ENCODE results near the gene GATAD2B.

The GATAD2B gene

GRCh38 chr1:153778824-153779519 is 143.8 kb downstream of the GATAD2B start:
- Histone ChIP-seq H3K27ac (ENCODE audit: low read depth, low read length) (no peak overlapping the region), H3K4me1 (ENCODE audit: control insufficient read depth in 1 of 2, insufficient read depth in 2 of 2, low read length in 2 of 2) (peaks cover 5 to 11% of the 10 kb centered on the region in 2 experiments), H4K8ac (ENCODE audit: low read depth, low read length) (no peak overlapping the region), H3K79me1 (ENCODE audit: low read length) (peaks cover 15% of the 10 kb centered on the region), H3K18ac (ENCODE audit: low read length) (no peak overlapping the region), H3K79me2 (ENCODE audit: control insufficient read depth, insufficient read depth, low read length, poor library complexity) (peaks cover 12% of the 10 kb centered on the region), H3K4me2 (ENCODE audit: low read length) (no peak overlapping the region), H2BK120ac (ENCODE audit: insufficient read depth, low read length, poor library complexity) (no peak overlapping the region), H2BK12ac (ENCODE audit: low read length) (no peak overlapping the region), H4K91ac (ENCODE audit: low read depth, low read length) (no peak overlapping the region), H3K23ac (ENCODE audit: low read length) (no peak overlapping the region), H3K14ac (ENCODE audit: low read length) (no peak overlapping the region), H2AFZ (ENCODE audit: insufficient read depth, low read length, poor library complexity) (no peak overlapping the region), H4K12ac (ENCODE audit: low read depth, low read length) (no peak overlapping the region), H3K4ac (ENCODE audit: low read depth, low read length) (no peak overlapping the region), H3K27me3 (ENCODE audit: insufficient read depth, low read length) (no peaks in the 10 kb centered on the region), H3K9me3 (ENCODE audit: insufficient read depth, low read depth, low read length) (no peaks in the 10 kb centered on the region), H2AK5ac (ENCODE audit: low read length) (no peak overlapping the region), H3K4me3 (ENCODE audit: low read depth, low read length) (no peak overlapping the region), H3K9ac (ENCODE audit: low read length) (no peak overlapping the region), H2BK5ac (ENCODE audit: low read depth, low read length, poor library complexity) (no peak overlapping the region), H3K36me3 (ENCODE audit: control insufficient read depth in 1 of 2, insufficient read depth in 2 of 2, low read length in 2 of 2) (peaks cover 5% of the 10 kb centered on the region in 2 experiments)
- DNase-seq = no peak
- WGBS (ENCODE audit: extremely low coverage, insufficient coverage, insufficient read length) = no CpG with 5 or more reads among the region's 18 CpGs

DNA sequence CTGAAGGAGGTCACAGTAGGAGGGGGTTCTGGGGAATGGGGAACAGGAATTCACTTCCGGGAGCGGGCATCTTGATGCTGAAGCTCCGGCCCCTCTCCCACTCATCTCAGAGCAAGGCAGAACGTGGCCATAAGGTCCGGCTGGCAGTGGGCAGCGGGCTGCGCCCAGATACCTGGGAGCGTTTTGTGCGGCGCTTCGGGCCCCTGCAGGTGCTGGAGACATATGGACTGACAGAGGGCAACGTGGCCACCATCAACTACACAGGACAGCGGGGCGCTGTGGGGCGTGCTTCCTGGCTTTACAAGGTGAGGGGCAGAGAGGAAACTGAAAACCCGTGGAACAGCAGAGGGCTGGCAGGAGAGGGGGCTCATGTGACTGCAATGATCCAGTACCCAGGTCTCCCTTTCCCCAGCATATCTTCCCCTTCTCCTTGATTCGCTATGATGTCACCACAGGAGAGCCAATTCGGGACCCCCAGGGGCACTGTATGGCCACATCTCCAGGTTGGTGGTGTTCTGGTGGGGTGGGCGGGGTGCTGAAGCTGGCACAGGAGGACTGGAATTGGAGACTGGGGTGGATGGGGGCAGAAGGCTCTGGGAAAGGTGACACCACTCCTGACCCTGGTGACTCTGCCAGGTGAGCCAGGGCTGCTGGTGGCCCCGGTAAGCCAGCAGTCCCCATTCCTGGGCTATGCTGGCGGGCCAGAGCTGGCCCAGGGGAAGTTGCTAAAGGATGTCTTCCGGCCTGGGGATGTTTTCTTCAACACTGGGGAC is 144.5 kb downstream of the GATAD2B start:
- Histone ChIP-seq H2AFZ (ENCODE audit: insufficient read depth, low read length, poor library complexity) (no peak overlapping the region), H2BK5ac (ENCODE audit: low read depth, low read length, poor library complexity) (no peak overlapping the region), H3K9ac (ENCODE audit: low read length) (no peak overlapping the region), H3K79me2 (ENCODE audit: control insufficient read depth, insufficient read depth, low read length, poor library complexity) (peaks cover 10% of the 10 kb centered on the region), H3K4me2 (ENCODE audit: low read length) (no peak overlapping the region), H3K36me3 (ENCODE audit: control insufficient read depth in 1 of 2, insufficient read depth in 2 of 2, low read length in 2 of 2) (peaks cover 10% of the 10 kb centered on the region in 2 experiments), H3K4ac (ENCODE audit: low read depth, low read length) (no peak overlapping the region), H3K18ac (ENCODE audit: low read length) (no peak overlapping the region), H3K27ac (ENCODE audit: low read depth, low read length) (no peak overlapping the region), H2BK120ac (ENCODE audit: insufficient read depth, low read length, poor library complexity) (no peak overlapping the region), H2BK12ac (ENCODE audit: low read length) (no peak overlapping the region), H3K27me3 (ENCODE audit: insufficient read depth, low read length) (no peaks in the 10 kb centered on the region), H3K4me3 (ENCODE audit: low read depth, low read length) (no peak overlapping the region), H3K14ac (ENCODE audit: low read length) (no peak overlapping the region), H3K79me1 (ENCODE audit: low read length) (peaks cover 12% of the 10 kb centered on the region), H3K9me3 (ENCODE audit: insufficient read depth, low read depth, low read length) (no peaks in the 10 kb centered on the region), H3K23ac (ENCODE audit: low read length) (no peak overlapping the region), H4K12ac (ENCODE audit: low read depth, low read length) (no peak overlapping the region), H4K8ac (ENCODE audit: low read depth, low read length) (no peak overlapping the region), H3K4me1 (ENCODE audit: control insufficient read depth in 1 of 2, insufficient read depth in 2 of 2, low read length in 2 of 2) (peaks cover 5 to 11% of the 10 kb centered on the region in 2 experiments), H2AK5ac (ENCODE audit: low read length) (no peak overlapping the region), H4K91ac (ENCODE audit: low read depth, low read length) (no peak overlapping the region)
- no peak for DNase-seq
- WGBS (ENCODE audit: extremely low coverage, insufficient coverage, insufficient read length) = no CpG with 5 or more reads among the region's 22 CpGs

DNA sequence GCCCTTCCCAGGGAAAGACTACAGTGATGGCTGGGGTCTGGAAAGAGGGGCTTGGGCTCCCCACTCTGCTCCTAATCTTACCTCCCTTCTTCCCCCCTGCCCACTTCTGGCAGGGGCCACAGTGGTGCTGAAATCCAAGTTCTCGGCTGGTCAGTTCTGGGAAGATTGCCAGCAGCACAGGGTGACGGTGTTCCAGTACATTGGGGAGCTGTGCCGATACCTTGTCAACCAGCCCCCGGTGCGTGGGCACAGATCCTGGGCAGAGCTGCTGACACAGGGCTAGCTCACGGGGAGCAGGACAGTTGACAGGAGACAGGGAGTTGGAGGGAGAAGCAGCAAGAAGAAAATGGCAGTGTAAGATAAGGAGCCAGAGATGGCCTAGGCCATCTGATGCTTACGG is 145.1 kb downstream of the GATAD2B start:
- no peak overlapping the region for H2BK12ac ChIP-seq (ENCODE audit: low read length)
- H2AFZ ChIP-seq (ENCODE audit: insufficient read depth, low read length, poor library complexity) = no peak overlapping the region
- H3K18ac ChIP-seq (ENCODE audit: low read length) = no peak overlapping the region
- peaks cover 5 to 8% of the 10 kb centered on the region in 2 experiments for H3K4me1 ChIP-seq (ENCODE audit: control insufficient read depth in 1 of 2, insufficient read depth in 2 of 2, low read length in 2 of 2)
- H3K23ac ChIP-seq (ENCODE audit: low read length) = no peak overlapping the region
- no peak overlapping the region for H2BK120ac ChIP-seq (ENCODE audit: insufficient read depth, low read length, poor library complexity)
- H3K79me1 ChIP-seq (ENCODE audit: low read length) = peaks cover 9% of the 10 kb centered on the region
- no peak overlapping the region for H4K8ac ChIP-seq (ENCODE audit: low read depth, low read length)
- no peak for DNase-seq
- peaks cover 8% of the 10 kb centered on the region for H3K79me2 ChIP-seq (ENCODE audit: control insufficient read depth, insufficient read depth, low read length, poor library complexity)
- WGBS (ENCODE audit: extremely low coverage, insufficient coverage, insufficient read length) = no CpG with 5 or more reads among the region's 7 CpGs
- no peak overlapping the region for H3K27ac ChIP-seq (ENCODE audit: low read depth, low read length)
- peaks cover 16% of the 10 kb centered on the region in 2 experiments for H3K36me3 ChIP-seq (ENCODE audit: control insufficient read depth in 1 of 2, insufficient read depth in 2 of 2, low read length in 2 of 2)
- no peak overlapping the region for H3K14ac ChIP-seq (ENCODE audit: low read length)
- H3K27me3 ChIP-seq (ENCODE audit: insufficient read depth, low read length) = no peaks in the 10 kb centered on the region
- no peak overlapping the region for H3K4me2 ChIP-seq (ENCODE audit: low read length)
- no peak overlapping the region for H3K4ac ChIP-seq (ENCODE audit: low read depth, low read length)
- no peak overlapping the region for H3K4me3 ChIP-seq (ENCODE audit: low read depth, low read length)
- no peak overlapping the region for H4K91ac ChIP-seq (ENCODE audit: low read depth, low read length)
- no peaks in the 10 kb centered on the region for H3K9me3 ChIP-seq (ENCODE audit: insufficient read depth, low read depth, low read length)
- no peak overlapping the region for H2AK5ac ChIP-seq (ENCODE audit: low read length)
- H4K12ac ChIP-seq (ENCODE audit: low read depth, low read length) = no peak overlapping the region
- no peak overlapping the region for H2BK5ac ChIP-seq (ENCODE audit: low read depth, low read length, poor library complexity)
- H3K9ac ChIP-seq (ENCODE audit: low read length) = no peak overlapping the region

GRCh38 chr1:153776845-153777370 is 145.9 kb downstream of the GATAD2B start:
- Histone ChIP-seq H4K12ac (ENCODE audit: low read depth, low read length) (no peak overlapping the region), H3K79me1 (ENCODE audit: low read length) (peaks cover 9% of the 10 kb centered on the region), H3K79me2 (ENCODE audit: control insufficient read depth, insufficient read depth, low read length, poor library complexity) (peaks cover 8% of the 10 kb centered on the region), H2BK5ac (ENCODE audit: low read depth, low read length, poor library complexity) (no peak overlapping the region), H3K4me3 (ENCODE audit: low read depth, low read length) (no peak overlapping the region), H3K36me3 (ENCODE audit: control insufficient read depth in 1 of 2, insufficient read depth in 2 of 2, low read length in 2 of 2) (peaks cover 23% of the 10 kb centered on the region in 2 experiments), H2BK120ac (ENCODE audit: insufficient read depth, low read length, poor library complexity) (no peak overlapping the region), H4K8ac (ENCODE audit: low read depth, low read length) (no peak overlapping the region), H3K14ac (ENCODE audit: low read length) (no peak overlapping the region), H2BK12ac (ENCODE audit: low read length) (no peak overlapping the region), H3K4me1 (ENCODE audit: control insufficient read depth in 1 of 2, insufficient read depth in 2 of 2, low read length in 2 of 2) (peaks cover 5 to 8% of the 10 kb centered on the region in 2 experiments), H4K91ac (ENCODE audit: low read depth, low read length) (no peak overlapping the region), H3K27me3 (ENCODE audit: insufficient read depth, low read length) (no peaks in the 10 kb centered on the region), H3K23ac (ENCODE audit: low read length) (no peak overlapping the region), H3K4me2 (ENCODE audit: low read length) (no peak overlapping the region), H3K9ac (ENCODE audit: low read length) (no peak overlapping the region), H3K4ac (ENCODE audit: low read depth, low read length) (no peak overlapping the region), H3K9me3 (ENCODE audit: insufficient read depth, low read depth, low read length) (no peaks in the 10 kb centered on the region), H2AFZ (ENCODE audit: insufficient read depth, low read length, poor library complexity) (no peak overlapping the region), H2AK5ac (ENCODE audit: low read length) (no peak overlapping the region), H3K18ac (ENCODE audit: low read length) (no peak overlapping the region), H3K27ac (ENCODE audit: low read depth, low read length) (no peak overlapping the region)
- DNase-seq = no peak
- WGBS (ENCODE audit: extremely low coverage, insufficient coverage, insufficient read length) = no CpG with 5 or more reads among the region's 10 CpGs

All from trophoblast cell (in vitro differentiated cells and primary cell).